GM19455 (cell line): Measurements from ENCODE around the gene LRRN3.
"Not testable (repeated sequence)": the region's sequence is repeated elsewhere in the genome, so short reads cannot be mapped to it uniquely, and the experiment has no call there.

ENCODE experiments used
- ATAC-seq: cut with Tn5 transposase; IDR thresholded peaks from one replicate; pipeline ENCODE4 v1.9.1; 2021; ENCODE audit not compliant: unreplicated experiment

LRRN3 gene

DNA sequence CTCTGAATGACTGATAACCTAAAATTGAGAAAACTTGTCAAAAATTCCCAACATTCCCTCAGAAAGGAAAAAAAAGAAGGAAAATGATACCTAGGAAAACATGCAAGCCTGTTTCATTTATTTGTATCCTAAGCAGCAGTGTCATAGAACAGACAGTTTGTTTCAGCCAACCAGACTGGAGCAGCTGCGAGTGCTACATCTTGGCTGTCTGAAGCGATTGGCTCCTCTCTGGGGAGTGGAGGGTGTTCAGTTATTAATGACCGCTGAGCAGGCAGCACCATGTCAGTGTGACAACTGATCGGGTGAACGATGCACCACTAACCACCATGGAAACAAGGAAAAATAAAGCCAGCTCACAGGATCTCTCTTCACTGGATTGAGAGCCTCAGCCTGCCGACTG is at the start of gene LRRN3:
Gene LRRN3 (plus strand): TSS at position 282 of the 400 bp plus-strand sequence. CDS start 31,646 bp downstream, outside the sequence.
- no peak for ATAC-seq

DNA sequence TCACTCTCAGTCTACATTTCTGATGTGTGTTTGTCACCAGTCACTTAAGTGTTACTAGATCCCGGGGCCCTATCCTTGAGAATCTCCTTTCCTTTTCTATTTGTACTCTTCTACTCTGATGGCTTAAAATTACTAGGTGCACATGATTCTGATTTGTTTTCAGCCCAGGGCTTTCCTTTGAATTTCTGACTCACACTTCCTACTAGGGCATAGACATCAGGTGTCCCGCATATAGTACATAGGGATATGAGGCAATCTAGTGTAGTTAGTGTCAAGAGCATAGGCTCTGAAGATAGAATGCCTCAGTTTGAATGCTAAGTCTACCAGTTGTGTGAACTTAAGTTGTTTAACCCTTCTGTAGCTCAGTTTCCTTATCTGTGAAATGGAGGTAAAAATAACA is 49.4 kb upstream of the LRRN3 start:
- no peak for ATAC-seq

DNA sequence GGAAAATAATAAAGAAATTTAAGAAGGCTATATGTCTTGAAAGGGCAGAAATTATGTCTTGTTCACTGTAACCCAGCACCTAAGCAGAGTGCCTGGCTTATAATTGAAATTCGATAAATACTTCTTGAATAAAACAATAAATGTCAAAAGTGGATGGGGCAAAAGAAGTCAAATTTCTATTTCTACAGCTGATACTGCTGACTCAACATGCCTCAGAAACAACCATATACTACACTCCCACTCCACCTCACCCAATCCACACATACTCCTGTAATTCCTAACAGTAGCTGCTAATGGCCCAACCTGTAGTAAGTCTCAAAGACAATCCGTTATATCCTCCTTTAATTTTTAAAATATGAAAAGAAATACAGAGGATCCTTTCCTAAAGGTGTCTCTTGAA is 48.1 kb upstream of the LRRN3 start:
- ATAC-seq, result no peak

DNA sequence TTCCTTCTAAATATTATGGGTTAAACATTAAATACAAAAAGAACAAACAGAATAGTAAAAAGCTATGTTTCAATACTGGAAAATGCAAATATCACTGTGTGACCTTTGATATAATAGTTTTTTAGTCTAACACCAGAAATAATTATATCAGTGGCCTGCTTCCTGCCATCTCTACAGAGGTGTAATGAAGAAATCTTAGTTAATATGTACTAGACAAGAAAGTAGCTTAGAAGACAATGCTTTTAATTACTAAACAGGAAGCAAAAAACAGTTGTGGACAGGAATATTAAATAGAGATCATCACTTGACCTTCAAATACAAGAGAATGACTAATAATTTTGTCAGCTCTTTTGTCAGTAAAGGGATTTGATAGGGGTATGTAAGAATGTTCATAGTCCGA is 47.4 kb upstream of the LRRN3 start:
- peak; percentile 60 for ATAC-seq

DNA sequence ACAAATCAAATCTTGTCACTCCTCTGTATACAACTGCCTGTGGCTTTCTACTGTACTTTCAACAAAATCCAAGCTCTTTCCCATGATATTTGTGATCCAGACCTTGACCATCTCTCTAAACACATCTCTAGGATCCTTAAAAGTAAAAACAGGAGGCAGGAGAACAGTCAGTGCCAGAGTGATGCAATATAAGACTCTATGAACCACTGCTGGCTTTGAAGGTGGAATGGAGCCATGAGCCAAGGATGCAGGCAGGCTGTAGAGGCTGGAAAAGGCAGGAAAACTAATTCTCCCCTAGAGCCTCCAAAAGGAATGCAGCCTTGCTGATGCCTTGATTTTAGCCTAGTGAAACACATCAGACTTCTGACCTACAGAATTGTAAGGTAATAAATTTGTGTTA is 45.5 kb upstream of the LRRN3 start:
- no peak for ATAC-seq

DNA sequence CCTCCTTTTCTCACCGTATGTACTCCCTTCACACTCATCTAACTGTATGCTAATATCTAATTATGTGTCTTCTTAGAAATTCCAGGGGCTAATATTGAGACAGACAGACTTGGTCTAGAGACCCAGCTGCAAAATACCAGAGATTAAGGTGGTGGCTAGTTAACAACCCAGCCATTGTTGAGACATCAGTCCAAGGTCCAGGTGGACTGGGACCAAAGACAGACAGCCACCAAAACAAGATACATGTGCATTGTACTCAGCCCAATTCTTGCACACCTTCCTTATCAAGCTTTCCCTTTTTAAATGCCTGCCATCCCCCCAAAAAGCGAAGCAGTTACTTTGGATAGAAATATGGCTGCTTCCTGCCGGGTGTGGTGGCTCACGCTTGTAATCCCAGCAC is 43.3 kb upstream of the LRRN3 start:
- no peak for ATAC-seq

DNA sequence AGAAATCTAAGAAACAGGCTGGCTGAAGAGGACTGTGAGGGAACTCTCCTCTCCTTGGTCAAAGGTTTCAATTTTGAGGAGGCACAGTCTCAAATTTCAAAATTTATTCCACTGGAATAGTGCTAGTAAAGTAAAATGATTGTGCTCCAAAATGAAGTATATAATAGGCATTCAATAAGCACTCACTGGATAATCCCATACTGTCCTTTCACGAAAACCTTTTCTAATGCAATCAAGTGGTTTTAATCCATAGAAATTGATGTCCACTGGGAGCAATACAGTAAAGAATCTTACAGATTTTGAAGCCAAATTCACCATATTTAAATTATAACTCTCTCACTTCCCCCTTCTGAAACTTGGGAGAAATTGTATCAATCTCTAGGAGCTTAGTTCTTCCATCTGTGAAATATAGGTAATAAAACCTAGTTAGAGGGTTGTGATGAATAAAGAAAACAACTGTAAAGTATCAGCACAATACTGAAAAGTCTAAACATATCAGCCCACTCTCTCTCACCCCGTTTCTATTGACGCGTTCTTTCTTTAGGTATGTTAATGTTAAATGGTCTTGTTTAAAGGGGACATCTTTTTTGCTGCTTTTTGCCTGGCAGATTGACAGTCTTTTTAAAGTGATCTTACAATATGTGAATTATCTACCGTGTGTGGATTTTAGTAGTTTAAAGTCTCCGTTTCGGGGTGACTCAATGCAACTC is 40.8 kb upstream of the LRRN3 start:
- no peak for ATAC-seq

DNA sequence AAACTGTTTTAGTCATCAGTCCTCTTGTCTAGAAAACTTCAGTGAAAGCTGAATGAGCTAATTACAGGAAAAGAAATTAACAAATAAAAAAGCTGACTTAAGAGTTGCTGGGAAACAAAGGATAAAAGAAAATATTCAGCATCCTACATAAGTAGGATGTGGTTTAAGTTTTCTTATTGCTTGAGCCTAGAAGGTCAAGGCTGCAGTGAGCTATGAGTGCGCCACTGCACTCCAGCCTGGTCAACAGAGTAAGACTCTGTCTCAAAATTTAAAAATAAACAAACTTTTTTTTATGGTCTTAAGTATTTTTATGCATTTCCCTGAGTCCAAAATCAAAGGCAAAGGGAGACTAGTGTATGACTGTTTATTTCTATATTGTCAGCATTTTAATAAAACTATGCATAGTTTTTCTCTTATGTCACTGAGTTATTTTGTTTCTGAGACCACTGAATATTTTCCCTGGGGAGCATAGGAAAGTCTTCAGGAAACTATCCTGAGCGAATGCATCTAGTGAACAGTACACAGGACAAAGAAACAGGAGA is 40.0 kb upstream of the LRRN3 start:
- ATAC-seq, result no peak

DNA sequence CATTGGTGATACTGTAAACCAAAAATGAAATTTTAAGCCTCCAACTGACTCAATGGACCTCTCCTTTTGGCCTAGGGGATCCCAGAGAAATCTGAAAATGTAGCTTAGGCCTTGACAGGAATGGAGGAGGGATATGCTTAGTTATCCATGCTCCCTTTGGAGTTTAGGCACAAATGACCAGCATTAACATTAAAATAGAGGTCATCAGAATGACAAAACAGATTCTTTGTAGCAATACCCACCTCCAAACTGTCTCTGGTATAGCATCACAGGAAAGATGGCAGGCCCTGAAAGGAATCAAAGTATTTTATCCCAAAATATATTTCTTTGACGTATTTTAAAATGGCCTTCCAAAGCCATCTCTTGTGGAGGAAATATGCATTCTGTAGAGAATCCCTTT is 39.1 kb upstream of the LRRN3 start:
- ATAC-seq, result no peak

DNA sequence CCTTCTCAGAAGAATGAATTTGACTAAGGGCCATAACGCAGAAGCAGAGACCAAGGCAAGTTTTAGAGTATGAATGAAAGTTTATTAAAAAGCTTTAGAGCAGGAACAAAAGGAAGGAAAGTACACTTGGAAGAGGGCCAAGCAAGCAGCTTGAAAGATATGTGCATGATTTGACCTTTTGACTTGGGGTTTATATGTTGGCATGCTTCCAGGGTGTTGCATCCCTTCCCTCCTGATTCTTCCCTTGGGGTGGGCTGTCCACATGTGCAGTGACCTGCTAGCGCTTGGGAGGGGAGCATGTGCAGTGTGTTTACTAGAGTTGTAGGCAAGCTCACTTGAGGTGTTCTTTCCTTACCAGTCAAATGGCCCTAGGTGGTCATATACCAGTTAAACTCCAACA is 37.9 kb upstream of the LRRN3 start:
- ATAC-seq, result no peak

DNA sequence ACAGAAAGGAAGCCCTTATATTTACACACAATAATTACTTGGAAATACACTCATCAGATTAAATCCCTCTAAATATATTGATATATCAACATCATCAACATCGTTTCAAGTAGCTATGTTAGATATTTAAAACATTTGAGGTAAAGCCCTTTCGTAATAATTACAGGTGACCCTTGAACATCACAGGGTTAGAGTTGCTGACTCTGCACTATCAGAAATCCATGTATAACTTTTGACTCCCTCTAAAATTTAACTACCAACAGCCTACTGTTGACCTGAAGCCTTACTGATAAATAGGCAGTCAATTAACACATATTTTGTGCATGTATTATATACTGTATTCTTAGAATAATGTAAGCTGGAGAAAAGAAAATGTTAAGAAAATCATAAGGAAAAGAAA is 34.6 kb upstream of the LRRN3 start:
- no peak for ATAC-seq

DNA sequence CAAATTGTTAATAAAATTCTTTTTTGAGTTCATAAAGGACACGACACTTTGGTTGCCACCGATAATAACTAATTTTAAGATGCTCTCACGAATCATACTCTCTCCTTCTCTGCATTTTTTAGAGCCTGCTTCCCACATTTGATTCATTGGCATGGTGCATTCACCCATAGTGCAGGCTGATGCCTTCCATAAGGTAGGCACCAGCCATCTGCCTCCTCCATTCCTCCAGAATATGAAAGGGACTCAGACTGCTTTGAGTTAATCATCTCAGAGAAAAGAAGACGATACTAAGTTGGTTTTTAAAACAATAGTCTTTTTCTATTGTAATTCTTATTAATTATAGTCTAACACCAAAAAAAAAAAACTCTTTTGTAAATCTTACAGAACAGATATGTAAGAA is 33.9 kb upstream of the LRRN3 start:
- ATAC-seq, result no peak

DNA sequence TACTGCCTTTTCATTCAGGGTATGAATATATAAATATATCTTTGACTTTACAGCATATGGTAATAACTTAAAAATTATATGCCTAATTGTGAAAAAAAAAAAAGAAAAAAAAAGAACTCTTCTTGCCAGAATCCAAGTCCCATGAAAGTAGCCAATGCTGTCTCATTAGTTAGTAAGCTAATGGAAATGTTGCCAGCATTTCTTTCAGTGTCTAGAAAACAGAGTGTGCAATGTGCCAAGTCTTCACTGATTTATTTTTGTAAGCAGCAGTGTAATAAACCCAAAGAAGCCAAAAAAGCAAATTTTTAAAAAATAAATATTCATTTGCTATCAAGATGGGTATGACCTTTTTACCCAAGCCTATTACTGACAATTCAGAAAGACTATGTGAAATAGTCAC is 31.1 kb upstream of the LRRN3 start:
- ATAC-seq, result no peak

DNA sequence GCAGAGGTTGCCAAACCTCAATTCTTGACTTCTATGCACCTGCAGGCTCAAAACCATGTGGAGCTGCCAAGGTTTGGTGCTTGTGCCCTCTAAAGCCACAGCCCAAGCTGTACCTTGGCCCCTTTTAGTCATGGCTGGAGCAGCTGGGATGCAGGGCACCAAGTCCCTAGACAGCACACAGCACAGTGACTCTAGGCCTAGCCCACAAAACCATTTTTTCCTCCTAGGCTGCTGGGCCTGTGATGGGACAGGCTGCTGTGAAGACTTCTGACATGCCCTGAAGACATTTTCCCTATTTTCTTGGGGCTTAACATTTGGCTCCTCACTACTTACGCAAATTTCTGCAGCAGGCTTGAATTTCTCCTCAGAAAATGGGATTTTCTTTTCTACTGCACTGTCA is 27.8 kb upstream of the LRRN3 start:
- ATAC-seq, result no peak

DNA sequence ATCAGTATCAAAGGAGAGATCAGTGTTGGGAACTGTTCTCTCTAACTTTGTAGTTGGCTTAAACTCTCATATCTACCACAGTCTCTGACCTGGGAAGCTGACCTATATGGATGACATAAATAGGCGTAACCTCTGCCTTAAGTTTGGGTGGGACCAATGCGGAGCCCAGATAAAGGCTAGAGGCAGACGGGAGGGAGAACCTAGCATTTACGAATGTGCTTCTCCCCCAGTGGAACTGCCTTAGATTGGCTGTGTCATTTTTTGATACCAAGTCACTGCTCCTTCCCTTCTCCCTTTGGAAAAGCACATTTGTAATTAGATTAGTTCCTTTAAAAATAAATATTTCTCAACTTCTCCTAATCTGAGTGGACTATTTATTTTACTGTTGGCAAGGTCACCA is 23.7 kb upstream of the LRRN3 start:
- no peak for ATAC-seq

DNA sequence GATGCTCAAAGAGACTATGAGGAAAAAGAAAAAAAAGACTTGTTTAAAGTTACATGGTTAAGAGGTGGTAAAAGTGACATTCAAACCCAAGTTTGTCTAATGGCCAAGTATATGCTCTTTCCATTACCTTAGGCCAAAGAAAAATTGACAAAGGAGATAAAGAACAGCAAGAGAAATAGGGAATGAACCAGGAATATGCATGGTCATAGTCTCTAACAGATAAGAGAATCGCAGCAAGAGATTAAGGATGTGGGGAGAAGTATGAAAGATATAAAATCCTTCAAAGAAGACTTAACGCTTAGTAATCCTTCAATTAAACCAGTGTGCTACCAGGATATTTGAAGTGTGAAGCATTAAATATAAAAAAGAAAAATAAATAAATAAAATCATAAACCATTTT is 23.2 kb upstream of the LRRN3 start:
- ATAC-seq, result no peak

DNA sequence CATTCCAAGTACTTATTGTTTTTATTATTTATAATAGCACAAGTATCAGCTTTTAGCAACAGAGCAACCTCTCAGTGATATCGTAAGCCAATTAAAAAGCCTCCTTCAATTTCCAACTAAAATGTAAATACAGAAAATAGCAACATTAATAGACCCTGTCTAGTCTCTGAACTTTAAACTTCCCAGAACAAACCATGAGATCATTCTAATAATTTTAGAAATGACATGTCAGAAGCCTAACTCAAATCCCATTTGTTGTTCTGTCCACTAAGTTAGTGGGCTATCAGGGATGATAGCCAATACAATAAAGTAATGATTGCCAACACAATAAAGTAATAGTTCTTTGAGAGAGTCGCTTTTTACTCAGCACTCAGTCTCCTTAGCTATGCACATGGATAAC is 22.3 kb upstream of the LRRN3 start:
- no peak for ATAC-seq

DNA sequence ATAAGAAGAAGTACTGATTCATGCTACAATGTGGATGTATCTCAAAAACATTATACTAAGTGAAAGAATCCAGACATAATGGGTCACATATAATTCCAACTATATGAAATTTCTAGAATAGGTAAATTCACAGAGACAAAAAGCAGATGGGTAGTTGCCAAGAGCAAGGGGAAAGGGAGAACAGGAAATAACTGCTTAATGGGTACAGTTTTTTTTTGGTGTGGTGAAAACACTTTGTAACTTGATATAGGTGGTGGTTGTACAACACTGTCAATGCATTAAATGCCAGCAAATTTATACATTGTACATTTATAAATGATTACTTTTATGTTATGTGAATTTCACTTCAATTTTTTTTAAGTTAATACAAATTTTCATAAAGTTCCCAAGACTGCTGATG is 19.4 kb upstream of the LRRN3 start:
- no peak for ATAC-seq

DNA sequence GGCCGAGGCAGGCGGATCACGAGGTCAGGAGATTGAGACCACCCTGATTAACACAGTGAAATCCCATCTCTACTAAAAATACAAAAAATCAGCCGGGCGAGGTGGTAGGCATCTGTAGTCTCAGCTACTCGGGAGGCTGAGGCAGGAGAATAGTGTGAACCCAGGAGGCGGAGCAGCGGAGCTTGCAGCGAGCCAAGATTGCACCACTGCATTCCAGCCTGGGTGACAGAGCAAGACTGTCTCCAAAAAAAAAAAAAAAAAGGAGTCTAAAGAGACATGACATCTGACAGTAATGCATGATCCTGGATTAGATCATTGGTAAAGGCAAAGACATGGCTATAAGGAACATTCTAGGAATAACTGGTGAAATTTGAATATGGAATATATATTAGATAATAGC is 18.3 kb upstream of the LRRN3 start:
- not testable (repeated sequence) for ATAC-seq

DNA sequence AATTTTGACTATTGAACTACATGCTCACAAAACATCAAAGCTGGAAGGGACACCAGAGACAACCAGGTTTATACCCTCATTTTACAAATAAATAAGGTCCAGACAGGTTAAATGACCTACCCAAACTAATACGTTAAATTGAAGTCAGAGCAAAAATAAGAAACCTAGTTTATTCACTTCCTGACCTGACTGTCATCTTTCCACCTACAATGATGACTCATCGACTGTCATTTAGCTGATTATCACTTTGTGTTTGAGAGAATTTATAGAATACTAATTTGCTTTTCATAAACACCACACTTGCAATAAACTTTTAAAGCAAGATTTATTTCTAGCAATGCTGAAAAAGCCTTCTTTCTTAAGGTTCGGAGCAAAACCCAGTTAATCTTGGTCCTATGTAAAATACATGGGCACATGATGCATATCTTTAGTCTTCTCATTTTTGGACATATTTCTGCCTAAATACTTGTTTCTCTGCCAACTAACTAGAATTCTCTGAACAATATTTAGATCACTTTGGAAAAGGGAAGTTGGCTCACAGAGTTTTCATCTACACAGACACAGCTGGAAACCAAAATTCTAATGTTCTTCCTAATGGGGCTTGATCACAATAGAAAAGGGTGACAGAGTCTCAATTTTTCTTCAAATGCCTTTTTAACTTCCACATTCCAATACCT is 16.7 kb upstream of the LRRN3 start:
- no peak for ATAC-seq

DNA sequence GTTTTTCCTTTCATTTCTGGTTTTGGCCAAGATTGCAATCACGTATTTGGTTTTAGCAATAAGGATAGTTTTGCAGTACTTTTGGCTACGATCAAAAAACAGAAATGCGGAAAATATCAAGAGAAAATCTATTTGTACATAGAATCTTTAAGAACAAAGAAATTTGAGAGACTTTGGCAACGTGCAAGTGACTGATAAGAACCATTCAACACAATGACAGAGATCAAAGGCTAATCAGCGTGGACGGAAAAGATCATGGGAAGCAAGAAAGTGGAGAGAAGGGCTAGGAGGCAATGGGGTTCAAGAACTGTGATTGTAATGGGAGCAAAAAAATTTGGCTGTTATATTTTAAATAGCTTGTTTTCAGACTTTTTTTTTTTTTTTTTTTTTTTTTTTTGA is 16.2 kb upstream of the LRRN3 start:
- no peak for ATAC-seq

DNA sequence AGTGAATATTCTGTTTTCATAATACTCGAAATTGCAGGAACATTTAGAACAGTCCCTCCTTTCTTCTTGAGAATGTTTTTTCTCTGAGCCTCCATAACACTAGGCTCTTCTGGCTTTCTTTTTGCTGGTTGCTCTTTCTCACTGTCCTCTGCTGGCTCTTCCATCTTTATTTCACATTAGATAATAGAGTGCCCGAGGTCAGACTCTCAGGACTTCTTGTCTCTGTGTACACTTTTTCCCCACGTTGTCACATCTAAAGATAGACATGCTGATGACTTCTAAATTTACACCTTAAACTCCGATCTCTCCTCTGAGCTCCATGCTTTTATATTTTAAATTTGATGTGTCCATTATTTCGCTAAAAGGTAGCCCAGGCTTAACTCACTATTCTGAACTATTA is 15.4 kb upstream of the LRRN3 start:
- ATAC-seq, result no peak

DNA sequence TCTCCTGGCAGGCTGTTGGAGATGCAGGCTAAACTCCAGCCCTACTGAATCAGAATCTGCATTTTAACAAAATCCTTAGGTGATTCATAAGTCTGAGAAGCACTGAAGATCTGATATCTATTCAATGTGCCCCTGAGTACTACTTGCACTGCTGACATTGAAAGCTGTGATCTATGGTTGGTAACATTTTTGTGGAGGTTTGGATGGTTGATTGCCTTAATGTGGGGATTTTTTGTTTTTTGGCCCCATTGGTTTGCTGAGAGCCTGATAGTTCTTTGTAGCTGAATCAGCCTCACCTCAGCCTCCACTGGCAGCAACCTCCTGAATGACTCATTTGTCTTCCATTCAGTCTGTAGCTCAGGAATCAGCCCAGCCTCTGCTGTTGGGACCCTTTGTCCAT is 14.7 kb upstream of the LRRN3 start:
- ATAC-seq, result no peak
